ENCODE results near the gene HARBI1.

HARBI1 gene, protein sequence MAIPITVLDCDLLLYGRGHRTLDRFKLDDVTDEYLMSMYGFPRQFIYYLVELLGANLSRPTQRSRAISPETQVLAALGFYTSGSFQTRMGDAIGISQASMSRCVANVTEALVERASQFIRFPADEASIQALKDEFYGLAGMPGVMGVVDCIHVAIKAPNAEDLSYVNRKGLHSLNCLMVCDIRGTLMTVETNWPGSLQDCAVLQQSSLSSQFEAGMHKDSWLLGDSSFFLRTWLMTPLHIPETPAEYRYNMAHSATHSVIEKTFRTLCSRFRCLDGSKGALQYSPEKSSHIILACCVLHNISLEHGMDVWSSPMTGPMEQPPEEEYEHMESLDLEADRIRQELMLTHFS

DNA sequence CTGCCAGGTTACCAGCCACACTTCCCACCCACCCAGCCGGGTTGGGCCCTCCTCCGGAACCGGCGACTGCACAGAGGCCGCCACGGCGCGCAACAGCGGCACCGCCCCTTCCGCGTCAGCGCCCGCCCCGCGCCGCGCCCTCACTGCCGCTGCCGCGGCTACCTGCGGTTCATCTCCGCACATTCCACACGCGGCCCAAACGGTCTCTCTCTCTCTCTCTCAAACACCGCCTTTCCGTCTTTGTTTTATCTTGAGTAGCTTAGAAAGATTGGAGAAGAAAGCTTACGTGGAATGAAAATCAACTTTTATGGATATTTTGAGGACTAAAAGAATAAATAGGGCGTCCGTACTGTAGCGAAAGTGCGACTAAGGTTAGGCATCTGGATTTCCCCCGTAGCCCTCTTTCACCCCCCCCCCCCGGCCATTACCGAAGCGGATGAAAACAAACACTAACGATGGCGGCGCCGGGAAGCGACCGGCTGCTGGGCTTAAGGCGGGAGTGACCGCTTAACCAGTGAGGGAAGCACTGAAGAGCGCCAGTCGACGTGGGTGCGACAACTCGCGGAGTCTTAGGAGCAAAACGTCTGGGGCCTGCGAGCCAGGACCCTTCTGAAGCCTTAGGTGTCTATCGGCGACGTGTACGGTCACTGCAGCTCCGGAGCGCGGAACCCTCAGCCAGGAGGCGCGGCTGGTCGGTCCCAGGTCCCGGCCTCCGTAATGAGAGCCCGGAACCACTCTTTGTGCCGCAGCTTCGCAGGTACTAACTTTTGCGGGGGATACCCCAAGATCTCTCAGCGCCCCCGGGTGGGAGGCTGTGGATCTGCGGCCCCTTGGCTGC is at the start of gene HARBI1, which contains the start of gene ATG13:
Gene HARBI1 (minus strand): TSS at position 94 of the 838 bp plus-strand sequence. CDS start 990 bp downstream, outside the sequence.
Gene ATG13 (plus strand): TSS at position 420 of the 838 bp plus-strand sequence. CDS start 26,739 bp downstream, outside the sequence.
- in situ Hi-C loops (cut with HindIII; ENCODE audit: low sequenced_read_pairs), result no loop called here

DNA sequence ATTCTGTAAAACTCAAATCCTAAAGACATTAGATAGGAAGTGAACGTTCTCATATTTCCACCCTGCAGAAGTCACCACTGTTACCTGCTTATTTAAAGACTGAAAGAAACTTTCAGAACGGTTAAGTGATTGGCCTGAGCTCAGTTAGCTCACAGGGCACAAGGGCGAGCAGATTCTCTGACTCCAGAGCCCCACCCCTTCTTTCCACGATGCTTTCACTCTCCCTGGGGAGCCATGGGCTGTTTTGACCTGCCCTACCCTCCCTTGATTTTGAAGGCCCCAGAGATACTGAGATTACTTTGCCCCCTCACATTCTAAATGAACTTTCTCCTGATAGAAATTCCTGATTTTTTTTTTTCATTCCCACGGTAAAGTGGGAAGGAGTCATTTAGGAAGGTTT is 49.5 kb upstream of the HARBI1 start:
- in situ Hi-C loops (cut with HindIII; ENCODE audit: low sequenced_read_pairs), result no loop called here

DNA sequence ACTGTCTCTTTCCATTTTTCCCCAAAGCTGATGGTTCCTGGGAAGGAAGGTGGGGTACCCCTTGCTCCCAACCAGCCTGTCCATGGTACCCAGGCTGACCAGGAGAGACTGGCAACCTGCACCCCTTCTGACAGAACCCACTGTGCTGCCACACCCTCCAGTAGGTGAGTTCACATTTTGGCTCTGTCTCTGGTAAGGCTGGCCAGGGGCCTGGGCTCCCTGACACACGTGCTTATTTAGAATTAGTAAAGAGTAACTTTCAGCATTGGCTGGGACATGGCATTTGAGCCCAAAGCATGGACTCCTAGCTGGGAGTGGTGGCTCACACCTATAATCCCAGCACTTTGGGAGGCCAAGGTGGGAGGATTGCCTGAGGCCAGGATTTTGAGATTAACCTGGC is 48.3 kb upstream of the HARBI1 start:
- in situ Hi-C loops (cut with HindIII; ENCODE audit: low sequenced_read_pairs), result no loop called here

DNA sequence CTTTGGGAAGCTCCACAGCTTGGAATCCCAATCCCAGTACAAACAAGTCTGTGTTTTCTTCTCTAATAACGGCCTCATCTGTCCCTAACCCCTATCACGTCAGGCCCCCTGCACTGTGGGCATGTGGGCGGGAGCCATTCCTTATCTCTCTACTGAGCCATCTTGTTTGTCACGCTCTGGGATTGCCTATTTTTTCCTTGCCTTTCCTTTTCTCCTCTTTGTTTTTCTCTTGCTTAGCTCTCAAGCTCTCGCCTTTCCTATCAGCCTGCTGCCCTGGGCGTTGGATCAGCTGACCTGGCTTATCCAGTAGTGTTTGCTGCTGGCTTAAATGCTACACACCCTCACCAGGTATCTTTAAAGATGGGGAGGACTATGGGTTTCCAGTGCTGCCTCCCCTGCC is 47.6 kb upstream of the HARBI1 start:
- in situ Hi-C loops (cut with HindIII; ENCODE audit: low sequenced_read_pairs), result no loop called here

DNA sequence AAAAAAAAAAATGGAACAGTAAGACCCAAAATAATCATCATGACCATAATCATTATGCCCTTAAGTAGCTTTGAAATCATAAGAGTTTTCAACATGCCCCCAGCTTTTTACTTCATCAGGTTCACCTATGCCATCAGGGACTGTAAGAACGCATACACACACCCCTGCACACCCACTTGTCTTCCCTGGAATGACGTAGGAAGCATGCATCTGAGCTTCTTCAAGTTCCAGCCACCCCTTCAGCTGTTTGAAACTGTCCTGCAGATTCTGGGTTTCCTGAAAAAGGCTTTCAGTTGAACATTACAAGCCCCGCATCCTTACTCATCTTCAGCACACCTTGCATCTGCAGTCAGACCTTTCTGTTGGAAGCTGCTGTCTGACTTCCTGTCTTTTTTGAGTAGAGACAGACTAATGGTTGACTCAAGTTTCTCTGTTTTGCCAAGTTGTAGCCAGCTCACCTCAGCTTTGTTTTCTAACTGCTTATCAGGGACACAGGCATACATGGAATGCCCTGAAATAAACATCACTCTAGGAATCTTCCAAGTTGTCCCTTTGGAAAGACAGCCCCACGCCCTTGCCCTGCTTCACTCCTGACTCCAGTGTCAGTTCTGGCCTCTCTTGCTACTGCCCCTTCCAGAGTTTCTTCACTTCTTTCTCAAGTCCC is 46.4 kb upstream of the HARBI1 start:
- in situ Hi-C loops (cut with HindIII; ENCODE audit: low sequenced_read_pairs), result no loop called here

DNA sequence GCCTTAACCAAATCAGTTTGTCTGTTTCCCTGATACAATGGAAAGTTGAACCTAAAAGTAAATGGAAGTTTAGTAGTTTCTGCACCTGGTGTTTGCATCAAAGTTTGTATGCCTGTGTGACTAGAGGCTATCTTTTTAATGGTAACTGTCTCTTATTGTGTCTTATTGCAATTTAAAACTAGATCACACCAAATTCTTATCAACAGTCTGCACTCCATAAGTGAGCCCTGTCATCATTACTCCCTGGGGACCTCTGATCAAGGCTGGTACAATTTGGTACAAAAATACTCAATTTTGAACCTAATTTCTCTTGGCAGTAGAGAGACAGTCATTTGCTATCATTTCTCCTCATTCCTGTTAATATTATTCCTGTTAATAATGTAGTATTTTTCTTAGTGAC is 45.3 kb upstream of the HARBI1 start:
- in situ Hi-C loops (cut with HindIII; ENCODE audit: low sequenced_read_pairs), result no loop called here

DNA sequence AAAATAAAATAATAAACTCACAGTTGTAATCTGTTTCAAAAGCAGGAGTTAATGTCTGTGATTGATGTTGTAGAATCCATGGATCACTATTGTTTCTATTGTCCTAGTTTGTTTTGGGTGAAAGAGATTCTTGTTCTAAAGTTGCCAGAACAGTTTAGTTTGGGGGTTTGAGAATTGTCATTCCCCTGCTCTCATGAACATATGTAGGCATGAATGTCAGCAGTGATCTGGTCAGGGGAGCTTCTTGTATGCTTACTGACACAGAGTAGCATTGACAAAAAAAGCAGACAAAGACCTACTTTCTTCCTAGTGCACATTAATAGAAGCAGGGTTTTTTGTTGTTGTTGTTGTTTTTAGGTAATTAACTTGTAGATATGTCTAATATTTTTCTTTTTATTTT is 44.8 kb upstream of the HARBI1 start:
- in situ Hi-C loops (cut with HindIII; ENCODE audit: low sequenced_read_pairs), result no loop called here

DNA sequence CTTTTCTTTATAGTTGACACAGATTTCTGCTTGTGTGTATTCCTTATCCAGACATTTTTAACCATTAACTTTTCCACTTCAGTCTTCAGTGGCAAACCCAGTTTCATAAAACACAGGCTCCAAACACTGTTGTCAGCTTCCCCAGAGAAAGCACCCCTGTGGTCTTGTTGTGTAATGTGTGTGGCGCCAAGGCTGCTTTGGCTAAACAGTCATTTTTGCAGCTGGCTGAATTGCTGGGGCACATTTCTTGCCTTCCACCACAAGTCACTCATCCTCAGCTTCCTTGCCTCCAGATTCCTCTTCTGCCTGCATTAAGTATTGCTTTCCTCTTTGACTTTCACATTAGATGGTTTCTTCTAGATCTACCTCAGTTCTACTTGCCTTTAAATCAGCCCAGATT is 42.9 kb upstream of the HARBI1 start:
- in situ Hi-C loops (cut with HindIII; ENCODE audit: low sequenced_read_pairs), result no loop called here

DNA sequence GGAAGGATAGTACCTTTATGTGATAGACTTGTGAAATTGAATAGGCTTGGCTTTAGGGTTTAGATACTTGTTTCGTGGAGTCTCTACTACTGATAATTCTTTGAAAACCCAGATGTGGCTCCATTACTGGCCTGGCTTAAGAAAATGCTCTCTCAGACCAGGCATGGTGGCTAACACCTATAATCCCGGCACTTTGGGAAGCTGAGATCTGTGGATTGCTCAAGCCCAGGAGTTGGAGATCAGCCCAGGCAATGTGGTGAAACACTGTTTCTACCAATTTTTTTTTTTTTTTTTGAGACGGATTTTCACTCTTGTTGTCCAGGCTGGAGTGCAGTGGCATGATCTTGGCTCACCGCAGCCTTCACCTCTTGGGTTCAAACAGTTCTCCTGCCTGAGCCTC is 41.2 kb upstream of the HARBI1 start:
- in situ Hi-C loops (cut with HindIII; ENCODE audit: low sequenced_read_pairs), result no loop called here

DNA sequence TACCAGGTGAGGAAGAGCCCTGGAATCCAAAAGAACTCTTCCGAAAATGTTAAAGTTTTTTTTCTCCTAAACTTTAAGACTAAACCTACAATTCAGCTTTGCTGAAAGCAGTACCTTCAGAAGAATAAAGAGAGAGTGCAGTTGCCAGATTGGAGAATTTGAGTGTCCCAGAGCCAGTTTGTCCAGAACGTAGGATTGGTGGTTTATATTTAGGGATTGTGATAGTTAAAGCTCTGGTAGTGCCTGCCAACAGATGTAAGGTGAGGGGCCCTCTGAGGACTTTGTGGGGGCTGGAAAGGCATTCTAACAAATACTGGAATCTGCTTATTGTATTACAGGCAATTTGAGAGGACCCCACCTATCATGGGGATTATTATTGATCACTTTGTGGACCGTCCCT is 40.2 kb upstream of the HARBI1 start:
- in situ Hi-C loops (cut with HindIII; ENCODE audit: low sequenced_read_pairs), result no loop called here

DNA sequence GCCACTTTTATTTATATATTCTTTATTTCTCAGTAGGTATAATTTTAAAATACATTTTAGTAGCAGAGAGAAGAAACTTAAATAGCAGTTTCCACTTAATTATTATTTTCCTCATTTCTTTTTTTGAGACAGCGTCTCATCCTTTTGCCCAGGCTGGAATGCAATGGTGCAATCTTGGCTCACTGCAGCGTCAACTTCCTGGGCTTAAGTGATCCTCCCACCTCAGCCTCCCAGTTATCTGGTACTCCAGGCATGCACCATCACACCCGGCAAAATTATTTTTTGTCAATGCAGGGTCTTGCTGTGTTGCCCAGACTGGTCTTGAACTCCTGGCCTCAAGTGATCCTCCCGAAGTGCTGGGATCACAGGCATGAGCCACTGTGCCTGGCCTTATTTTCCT is 38.6 kb upstream of the HARBI1 start:
- in situ Hi-C loops (cut with HindIII; ENCODE audit: low sequenced_read_pairs), result no loop called here

DNA sequence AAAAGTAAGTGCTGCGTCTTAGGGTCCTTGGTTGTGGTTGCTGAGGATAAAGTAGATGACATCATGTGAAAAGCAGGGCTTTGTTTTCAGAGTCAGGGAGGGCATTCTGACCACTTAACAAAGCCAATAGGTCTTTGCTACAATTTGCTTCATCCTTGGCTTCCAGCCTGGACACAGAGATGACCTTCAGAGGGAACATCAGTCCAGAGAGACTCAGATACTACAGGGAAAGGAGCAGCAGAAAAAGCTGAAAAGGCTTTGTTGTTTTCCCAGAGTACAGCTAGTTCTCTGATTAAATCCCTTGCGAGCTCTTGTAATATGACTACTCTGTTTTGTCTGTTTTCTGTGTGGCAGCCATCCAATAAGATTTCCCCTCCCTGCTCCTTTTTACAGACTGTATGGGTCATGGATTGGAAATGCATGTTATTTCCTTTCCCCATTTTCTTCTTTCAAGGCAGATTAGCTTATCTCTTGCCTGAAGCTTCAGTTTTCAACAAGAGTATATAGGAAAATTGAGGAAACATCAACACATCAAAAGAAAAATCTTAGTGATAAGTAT is 32.2 kb upstream of the HARBI1 start:
- in situ Hi-C loops (cut with HindIII; ENCODE audit: low sequenced_read_pairs), result no loop called here

DNA sequence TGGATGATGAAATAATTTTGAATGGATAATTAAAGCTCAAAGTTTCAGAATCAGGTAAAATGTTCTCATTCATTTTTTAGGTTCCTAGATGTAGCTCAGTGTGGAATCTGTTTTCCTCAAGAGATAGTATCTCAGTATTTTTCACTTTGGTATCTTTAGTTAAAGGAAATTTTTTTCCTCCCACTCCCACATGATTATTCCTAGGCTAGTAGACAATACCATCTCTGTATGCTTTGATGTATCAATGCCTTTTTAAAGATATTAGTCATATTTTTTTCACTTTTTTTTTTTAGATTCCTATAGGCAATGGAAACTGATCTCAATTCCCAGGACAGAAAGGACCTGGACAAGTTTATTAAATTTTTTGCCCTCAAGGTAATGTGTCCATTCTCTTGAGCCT is 27.0 kb upstream of the HARBI1 start:
- in situ Hi-C loops (cut with HindIII; ENCODE audit: low sequenced_read_pairs), result no loop called here

DNA sequence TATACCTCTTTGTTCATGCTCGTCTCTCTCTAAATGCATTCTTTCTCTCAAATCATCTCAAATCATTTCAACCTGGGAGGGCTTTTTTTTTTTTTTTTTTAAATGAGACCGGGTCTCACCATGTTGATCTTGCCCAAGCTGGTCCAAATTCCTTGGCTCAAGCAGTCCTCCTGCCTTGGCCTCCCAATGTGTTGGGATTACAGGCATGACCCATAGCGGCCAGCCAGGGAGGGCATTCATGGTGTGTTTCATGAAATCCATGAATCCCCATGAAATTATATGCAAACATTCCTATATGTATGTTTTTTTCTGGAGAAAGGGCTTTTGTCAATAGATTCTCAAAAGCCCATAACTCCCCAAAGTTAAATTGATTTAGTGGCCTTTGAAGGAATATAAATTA is 26.5 kb upstream of the HARBI1 start:
- in situ Hi-C loops (cut with HindIII; ENCODE audit: low sequenced_read_pairs), result no loop called here

DNA sequence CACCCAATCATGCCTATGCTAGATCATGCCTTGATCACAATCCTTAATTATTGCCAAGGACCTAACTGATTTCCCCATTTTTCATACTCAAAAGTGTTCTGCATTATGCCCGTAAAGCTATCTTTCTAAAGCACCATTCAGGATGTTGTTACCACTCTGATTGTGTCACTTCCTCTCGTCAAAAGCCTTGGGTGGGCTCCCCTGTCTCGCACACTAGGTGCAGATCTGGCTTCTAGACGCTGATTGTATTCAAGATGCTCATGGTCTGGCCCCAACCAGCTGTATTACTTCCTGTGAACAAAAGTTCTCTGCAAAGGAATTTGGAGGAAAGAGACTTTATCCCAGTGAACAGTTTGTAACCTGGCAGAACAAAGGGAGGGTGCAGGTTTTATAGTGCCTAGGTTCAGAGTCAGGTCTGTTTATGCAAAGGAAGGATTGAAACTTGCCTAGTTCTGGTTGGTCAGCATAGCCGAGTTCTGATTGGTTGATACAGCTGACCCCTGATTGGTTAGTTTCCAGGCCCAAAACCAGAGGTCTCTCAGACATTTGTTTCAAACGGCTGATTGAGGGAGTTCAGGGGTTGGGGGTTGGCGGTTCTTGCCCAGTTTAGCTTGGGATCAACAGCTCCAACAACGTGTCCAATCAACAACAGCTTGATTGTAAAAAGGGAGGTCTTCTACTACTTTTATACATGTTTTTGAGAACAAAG is 25.8 kb upstream of the HARBI1 start:
- in situ Hi-C loops (cut with HindIII; ENCODE audit: low sequenced_read_pairs), result no loop called here

DNA sequence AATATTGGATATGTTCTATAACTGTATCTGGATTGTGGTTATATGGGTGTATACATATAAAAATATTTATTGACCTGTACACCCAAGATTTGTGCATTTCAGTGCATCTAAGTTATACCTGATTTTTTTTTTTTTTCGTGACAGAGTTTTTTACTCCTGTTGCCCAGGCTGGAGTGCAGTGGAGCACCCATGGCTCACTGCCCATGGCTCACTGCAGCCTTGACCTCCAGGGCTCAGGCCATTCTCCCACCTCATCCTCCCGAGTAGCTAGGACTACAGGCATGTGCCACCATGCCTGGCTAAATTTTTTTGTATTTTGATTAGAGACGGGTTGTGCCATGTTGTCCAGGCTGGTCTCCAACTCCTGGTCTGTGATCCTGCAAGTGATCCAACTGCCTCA is 24.6 kb upstream of the HARBI1 start:
- in situ Hi-C loops (cut with HindIII; ENCODE audit: low sequenced_read_pairs), result no loop called here

DNA sequence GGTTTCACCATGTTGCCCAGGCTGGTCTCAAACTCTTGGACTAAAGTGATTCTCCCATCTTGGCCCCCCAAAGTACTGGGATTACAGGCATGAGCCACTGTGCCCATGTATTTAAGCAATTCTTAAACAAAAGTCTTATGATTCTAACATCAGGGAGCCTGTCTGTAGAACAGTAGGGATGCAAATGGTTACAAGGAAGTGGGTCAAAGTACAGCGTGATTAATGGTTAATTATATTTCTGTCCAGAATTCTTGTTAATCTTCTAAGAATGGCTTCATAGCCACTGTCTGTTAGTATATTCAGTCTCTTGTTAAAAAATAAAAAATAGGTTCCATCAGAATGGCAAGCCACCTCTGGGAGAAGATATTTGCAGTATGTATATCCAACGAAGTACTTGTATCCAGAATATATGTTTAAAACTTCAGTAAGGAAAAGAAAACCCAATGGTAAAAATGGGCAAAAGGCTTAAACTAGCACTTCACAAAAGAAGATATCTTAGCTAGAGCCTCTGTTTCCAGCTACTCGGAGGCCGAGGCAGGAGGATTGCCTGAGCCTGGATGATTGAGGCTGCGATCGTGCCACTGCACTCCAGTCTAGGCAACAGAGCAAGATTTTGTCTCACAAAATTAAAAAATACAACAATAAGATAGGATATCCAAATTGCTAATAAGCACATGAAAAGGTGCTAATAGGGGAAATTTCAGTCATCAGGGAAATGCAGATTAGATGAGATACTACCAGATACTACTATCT is 23.2 kb upstream of the HARBI1 start:
- in situ Hi-C loops (cut with HindIII; ENCODE audit: low sequenced_read_pairs), result no loop called here

DNA sequence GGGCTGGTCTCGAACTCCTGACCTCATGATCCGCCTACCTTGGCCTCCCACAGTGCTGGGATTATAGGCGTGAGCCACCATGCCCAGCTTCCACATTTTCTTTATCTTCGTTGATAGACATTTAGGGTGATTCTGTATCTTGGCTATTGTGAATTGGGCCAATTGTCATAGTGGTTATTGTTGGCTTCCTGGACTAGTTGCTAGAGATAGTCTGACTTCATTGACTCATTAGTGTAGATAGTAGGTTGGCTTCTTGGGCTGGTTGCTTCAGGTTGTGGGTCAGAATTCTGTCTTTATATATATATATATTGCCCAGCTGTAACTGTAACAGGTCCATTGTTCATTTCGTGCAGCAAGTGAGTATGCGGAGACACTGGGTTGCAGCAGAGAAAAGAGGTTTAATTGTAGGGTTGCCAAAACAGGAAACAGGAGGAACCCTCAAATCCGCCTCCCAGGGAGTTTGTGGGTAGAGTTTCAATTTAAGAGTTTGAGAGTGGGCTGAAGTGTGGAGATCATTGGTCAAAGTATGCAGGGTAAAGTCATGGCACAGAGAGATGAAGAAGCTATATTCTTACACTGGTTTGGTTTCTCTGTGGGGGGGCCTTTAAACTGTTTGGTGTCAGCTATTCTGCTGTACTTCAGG is 22.3 kb upstream of the HARBI1 start:
- in situ Hi-C loops (cut with HindIII; ENCODE audit: low sequenced_read_pairs), result no loop called here

DNA sequence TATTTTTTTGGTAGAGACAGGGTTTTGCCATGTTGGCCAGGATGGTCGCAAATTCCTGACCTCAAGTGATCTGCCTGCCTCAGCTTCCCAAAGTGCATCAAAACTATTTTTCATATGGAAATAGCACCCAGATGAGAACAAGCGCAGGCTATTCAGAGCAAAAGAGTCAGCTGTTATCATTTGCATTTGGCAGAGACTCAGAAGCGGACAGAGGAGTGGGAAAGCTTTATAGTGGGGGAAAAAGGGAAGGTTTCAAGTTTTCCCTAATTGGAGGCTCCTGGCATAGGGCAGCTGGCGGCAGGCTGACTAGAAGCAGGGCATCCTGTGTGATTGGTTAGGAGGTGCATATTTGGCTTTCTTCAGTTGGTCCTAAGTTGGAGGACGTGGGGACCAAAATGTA is 20.5 kb upstream of the HARBI1 start:
- in situ Hi-C loops (cut with HindIII; ENCODE audit: low sequenced_read_pairs), result no loop called here

Measured in endothelial cell of hepatic sinusoid (primary cell).